Measurements from ENCODE around the gene KRT73.

KRT73 gene

DNA sequence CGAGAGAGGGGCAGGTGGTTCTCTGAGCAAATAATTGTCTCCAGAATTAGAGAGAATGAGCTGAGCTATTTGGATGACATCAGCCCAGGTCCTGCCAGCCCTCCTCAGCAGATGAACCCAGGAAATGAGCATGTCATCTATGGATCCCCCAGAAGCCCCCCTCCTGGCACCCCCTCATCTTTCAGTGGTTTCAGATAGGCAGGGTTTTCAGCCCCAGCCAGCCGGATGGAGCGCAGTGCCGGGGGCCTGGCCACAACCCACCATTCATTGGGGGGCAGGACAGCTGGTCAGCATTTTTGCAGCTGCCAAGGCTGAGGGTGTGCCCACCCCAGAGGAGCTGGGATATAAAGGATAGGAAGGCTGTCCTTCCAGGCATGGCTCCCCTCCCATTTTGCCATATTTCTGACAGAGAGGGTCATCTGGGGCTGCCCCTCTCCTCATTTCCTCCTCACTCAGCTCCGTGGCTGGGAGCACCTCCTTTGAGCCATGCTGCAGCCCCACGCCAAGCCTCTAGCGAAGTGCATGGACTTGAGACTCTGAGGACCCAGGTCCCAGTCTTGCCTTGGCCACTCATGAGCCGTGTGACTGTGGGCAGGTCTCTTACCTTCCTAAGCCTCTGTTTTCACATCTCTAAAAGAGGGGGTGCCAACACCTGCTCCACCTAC, 59.4 kb downstream of the KRT73 start:
- TF ChIP-seq CTCF (IDR thresholded peaks at IDR 0.05; ENCODE audit: control insufficient read depth, extremely low read depth, insufficient read depth): no peak
- H3K4me3 ChIP-seq (ENCODE audit: low read depth, low read length): no peak overlapping the region
- DNase-seq (ENCODE audit: low read depth): no peak
